Measurements from ENCODE around the gene SSTR1.

GRCh38 chr14:38211255-38211735, 3.6 kb downstream of the SSTR1 start:
- TF ChIP-seq CTCF (conservative IDR thresholded peaks at IDR 0.05; ENCODE audit: low read depth, low read length) (no peak), EZH2 (IDR thresholded peaks at IDR 0.05; ENCODE audit: low read length, unreplicated experiment) (no peak)

All from PC-3 (cell line).